ENCODE data around the gene DCPS.

DCPS gene

DNA sequence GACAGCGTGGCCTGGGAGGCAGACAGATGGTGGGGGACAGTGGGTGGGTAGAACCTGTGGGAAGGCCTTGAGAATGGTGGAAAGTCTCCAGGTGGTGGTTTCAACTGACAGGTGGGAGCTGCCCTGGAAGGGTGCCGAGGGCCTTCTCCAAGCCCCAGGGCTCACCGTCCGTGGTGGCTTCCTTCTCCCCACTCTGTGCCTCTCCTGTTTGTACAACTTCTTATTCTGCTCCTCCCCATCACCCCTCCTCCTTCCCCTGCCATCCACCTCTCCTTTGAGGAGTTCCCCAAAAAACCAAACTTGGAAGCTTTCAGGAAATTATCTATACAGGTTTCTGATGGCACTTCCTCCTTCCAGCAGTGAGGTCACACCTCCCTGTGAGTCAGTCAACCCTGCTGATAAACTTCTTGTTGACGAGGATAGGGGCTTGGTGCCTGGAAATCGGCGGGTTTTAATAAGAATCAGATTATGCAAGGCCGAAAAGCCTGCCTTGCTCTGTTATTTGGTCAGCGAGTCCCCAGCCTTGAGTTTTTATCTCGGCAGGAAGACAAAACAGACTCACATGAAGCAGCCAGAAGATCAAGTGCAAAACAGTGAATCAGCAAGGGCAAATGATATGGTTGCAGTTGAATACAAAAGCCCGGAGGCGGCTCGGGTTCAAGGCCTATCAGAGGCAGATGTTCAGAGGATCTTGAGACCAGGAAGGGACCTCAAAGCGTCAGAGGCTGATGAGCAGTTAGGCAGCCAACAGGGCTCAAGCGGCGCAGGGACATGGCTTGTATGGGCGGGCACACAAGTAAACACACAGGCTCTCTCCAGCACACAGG is 42.1 kb downstream of the DCPS start:
- peak; percentile 88 for DNase-seq

DNA sequence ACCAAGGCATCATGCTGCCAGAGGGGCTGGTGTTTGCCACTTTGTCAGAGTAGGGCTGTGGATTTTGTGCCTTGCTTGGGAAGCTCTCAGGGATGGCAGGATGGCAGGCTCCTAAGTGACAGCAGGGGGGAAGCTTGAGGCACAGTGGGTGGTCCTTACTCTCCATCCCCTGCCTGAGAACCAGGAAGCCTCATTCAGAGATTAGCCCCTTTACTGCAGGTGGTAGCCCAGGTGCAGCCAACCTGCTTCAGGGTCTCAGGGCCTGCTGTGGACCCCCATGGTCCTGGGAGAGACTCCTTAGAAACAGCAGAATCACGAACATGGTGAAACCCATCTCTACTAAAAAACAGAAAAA is 42.7 kb downstream of the DCPS start:
- DNase-seq, result peak; percentile 88

GRCh38 chr11:126346946-126347345 is 43.1 kb downstream of the DCPS start:
- DNase-seq, result peak; percentile 41

DNA sequence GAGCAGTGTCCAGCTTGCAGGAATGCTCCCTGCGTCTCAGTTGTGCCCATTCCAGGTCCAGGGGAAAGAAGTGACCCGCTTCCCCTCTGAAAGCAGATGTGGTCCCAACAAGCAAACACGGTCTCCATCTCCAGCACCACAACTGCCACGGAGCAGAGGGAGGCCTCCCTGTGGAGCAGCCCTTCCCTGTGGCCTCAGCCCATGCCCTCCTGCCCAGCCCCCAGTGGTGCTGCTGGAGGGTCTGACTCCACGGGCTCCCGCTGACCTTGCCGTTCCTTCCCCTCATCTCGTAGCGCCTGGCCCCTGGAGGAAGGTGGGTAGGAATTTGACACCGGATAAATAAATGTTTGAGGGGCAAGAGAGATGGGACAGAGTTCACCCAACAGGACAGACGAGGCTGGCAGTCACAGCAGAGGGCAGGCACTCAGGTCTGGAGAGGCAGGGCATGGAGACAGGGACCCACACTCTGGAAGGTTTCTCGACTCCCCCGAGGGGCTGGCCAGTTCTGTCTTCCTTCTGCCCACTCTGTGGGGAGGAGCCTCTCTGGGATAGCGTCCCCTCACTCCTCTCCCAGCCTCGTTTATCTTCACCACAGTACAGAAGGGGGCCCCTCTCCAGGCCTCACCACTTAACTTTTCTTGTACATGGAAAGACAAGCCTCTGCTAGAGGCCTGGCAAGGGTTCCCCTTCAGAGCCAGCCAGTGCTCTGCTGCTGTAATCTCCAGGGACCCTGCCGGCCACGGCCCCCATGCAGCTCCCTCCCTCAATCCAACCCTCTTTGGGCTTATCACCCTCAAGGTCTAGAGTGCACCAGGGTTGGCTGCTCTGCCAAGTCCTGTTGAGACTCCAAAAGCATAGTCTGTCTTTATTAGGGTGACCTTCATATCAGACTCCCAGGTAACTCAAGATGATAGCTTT is 44.1 kb downstream of the DCPS start:
- no peak for DNase-seq

- no peak for DNase-seq
These were observed 45.1 kb downstream of the DCPS start for GRCh38 chr11:126348806-126349582.

GRCh38 chr11:126350836-126351235 is 47.0 kb downstream of the DCPS start:
- no peak for DNase-seq

- no peak for DNase-seq
These were observed 48.3 kb downstream of the DCPS start for GRCh38 chr11:126352163-126352562.

GRCh38 chr11:126352934-126353801 is 49.3 kb downstream of the DCPS start:
- no peak for DNase-seq

DNA sequence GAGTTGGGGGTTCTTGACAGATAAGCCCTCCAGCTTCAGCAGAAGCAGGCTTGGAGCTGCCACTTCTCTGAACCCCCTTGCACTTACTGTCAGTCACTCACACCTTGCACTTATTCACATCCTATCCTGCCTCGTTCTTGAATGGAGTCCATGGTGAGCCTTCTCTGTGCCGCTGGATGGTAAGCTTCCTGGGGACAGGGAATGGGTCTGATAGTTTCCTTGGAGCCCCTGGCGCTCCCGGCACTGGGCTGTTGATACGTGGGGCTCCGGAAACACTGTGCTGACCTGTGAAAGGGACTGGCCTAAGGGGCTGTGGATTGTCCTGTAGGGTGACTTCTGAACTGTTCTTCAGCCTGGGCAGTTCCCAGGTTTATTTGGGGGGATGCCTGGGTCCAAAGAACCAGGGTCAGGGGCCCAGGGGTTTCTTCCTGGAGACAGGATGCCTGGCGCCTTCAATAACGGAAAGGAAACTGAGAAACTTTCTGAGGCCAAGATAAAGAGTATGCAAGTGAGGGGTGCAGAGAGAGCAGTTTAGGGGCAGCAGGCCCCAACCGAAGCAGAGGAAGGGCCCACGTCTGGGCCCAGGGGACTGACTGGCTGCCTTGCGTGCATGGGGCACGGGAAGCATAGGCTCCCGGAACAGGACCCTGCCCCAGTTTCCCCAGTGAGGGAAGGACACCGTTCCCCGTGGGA is 50.9 kb downstream of the DCPS start:
- DNase-seq, result no peak

DNA sequence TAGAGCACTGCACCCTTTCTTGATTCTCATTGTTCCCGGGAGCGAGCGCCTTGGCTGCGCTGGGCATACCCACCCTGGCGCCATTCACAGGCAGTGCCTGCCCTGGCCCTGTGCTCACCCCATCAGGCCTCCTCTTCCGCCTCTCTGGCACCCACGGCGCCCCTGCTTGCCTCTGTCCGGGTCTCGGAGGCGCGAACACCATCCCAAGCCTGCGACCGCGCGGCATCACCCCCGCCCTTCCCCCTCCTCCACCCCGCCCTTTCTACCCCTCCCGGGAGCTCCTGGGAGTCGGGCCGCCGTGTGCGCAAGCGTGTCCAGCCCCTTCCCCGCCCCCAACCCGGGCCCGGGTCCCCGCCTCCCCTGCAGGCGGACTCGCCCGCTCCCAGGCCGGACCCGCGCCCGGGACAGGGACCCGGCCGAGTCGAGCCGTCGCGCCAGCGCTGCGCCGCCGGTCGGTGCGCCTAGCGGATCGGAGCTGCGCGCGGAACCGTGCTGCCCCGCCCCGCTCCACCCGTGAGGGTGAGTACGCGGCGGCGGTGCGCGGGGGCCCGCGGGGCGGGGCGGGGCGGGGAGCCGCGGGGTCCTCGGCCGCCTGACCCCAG is 51.6 kb downstream of the DCPS start, which contains the start of gene ST3GAL4:
Gene ST3GAL4 (plus strand): TSS at position 363 of the 602 bp plus-strand sequence. CDS start 50,470 bp downstream, outside the sequence.
- DNase-seq, result peak; percentile 85

DNA sequence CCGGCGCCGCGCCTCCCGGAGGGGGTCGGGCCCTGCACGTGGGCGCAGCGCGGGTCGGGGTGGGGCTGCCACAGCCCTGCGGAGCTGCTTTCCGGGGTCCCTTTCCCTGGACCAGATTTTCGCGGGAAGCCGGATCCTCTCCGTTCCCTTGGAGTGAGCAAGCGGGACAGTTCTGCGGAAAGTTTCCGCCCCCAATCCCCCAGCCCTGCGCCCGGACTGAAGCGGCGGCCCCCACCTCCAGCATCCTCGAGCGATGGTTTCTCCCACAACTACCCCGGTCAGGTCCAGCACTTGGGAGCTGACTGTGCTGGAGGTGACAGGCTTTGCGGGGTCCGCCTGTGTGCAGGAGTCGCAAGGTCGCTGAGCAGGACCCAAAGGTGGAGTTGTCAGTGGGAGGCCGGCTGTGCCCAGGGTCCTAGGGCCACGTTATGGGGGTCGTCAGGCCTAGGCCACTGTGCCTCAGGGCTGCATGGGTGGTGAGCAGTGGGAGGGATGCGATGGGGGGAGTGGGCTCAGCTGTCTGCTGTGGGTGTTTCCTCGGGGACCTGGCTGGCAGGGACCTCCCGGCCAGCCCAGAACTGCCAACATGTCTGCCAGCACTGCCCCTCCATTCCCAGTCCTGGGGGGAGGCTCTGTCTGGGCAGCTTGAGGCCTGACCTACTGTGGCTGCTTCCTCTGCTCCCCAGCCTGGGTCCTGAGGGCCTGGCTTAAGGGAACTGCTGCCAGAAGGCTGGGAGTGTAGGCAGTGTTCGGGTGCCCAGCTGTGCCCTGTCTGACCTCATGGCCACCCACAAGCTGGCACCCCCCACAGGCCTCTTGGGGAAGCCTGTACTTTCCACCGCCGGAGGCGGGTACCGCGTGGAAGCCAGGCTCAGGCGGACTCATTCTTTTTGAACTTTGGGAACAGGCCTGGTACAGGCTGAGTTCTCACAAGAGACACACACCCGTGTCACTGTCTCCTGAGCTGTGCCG is 52.4 kb downstream of the DCPS start:
- peak; percentile 47 for DNase-seq

DNA sequence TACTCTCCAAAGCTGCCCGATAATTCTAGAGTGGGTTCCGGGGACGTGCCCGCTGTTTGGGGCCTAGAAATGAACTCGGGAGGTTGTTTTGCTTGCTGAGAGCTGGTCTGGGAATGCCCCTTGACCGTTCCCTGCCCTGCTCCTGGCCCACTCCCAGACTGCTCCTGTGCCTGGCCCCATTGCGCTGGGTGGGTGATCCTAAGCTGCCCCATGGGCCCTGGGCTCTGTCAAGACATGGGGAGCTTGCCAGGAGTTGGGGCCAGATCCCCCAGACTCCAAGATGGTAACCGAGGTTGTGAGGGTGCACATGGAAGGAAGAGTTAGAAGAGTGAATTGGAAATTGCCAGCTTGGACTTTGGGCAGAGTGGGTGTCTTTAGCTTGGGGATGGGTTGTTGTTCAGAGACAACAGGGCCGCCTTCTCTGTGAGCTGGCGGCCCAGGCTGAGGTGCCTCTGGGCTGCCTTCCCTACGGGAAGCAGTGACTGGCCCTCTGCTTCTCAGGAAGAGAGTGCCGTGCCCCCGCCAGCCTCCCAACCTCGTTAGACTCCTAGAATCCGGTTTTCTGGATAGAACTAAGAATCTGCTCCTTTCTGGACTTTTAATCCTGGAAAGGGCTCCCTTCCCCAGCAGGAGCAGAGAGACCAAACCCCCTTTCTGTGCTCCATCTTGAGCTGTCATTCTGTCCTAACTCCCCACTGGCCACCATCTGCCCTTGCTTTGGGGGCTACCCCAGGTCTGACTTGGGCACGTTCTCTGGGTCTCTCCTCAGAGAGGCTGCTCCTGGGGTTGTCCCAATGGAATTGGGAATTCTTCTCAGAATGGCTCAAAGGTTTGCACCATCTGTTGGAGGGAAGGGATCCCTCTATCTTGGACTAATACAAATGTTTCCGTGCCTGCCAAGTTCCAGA is 53.4 kb downstream of the DCPS start:
- no peak for DNase-seq

- no peak for DNase-seq
These were observed 54.3 kb downstream of the DCPS start for GRCh38 chr11:126357969-126358762.

- DNase-seq, result no peak
These were observed 54.9 kb downstream of the DCPS start for GRCh38 chr11:126358763-126359160.

- no peak for DNase-seq
These were observed 55.7 kb downstream of the DCPS start for GRCh38 chr11:126359431-126360048.

DNA sequence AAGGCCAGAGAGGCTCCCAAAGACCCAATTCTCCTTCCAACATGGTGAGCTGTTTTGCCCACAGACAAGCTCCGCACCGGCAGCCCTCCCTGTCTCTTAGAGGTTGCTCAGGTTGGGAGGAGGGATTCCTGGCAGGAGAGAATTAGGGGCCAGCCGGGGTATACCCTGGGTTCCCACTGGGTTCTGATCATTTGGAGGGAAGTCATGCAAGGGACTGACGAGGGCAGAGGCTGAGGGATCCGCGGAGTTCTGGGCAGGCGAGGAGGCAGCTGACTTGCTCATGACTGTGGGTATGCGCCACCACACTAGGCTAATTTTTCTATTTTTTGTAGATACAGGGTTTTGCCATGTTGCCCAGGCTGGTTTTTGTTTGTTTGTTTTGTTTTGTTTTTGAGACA is 56.2 kb downstream of the DCPS start:
- no peak for DNase-seq

DNA sequence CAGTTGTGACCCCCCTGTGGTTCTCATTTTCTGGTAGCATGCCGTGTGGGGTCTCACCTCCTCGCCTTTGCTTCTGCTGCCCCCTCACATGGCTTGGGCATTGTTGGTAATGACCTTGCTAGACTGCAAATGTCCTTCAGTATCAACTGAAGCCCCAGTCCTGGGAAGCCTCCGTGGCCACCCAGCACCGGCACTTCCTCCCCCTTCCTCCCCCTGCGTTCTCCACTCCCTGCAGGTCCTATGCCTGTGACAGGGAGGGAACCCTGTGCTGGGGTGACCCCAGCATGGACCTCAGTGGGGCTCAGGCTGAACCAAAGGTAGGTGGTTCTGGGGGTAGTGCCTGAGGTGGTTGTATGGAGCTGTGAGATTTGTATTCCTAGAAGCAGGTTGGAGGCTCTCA is 57.5 kb downstream of the DCPS start:
- no peak for DNase-seq

All from NCI-H146 (cell line).